GM12891 (cell line): Measurements from ENCODE around the gene S100A10.

Source experiments
- DNase-seq: peaks from one replicate; pipeline ENCODE4 v3.0.0; 2011; ENCODE audit warnings: low spot score; ENCODE audit not compliant: insufficient read length
- FAIRE-seq: peaks from 2 replicates; lab custom pipeline; 2011; peaks lifted over from hg19 to GRCh38; lab: Jason Lieb, UNC
- PAX5 ChIP-seq: IDR thresholded peaks from 2 replicates; pipeline ENCODE4 v1.6.1; 2011; ENCODE audit warnings: low read length, moderate library complexity, mild to moderate bottlenecking; ENCODE audit not compliant: insufficient read depth, severe bottlenecking
- POLR2A ChIP-seq: IDR thresholded peaks from 2 replicates; pipeline ENCODE4 v1.6.1; 2011; ENCODE audit warnings: low read depth, low read length, control low read depth
- POLR2AphosphoS5 ChIP-seq: IDR thresholded peaks from 2 replicates; pipeline ENCODE4 v1.6.1; 2011; ENCODE audit warnings: low read depth, low read length, control low read depth
- POU2F2 ChIP-seq: IDR thresholded peaks from 2 replicates; pipeline ENCODE4 v1.6.1; 2011; ENCODE audit warnings: low read depth, mild to moderate bottlenecking, control low read depth, low read length, moderate library complexity
- SPI1 ChIP-seq: IDR thresholded peaks from 2 replicates; pipeline ENCODE4 v1.6.1; 2011; ENCODE audit warnings: low read depth, low read length, control low read depth
- TAF1 ChIP-seq: IDR thresholded peaks from 2 replicates; pipeline ENCODE4 v1.6.1; 2011; ENCODE audit warnings: low read depth, low read length, control low read depth

Gene S100A10

GRCh38 chr1:151990058-151990855, 3.4 kb downstream of the S100A10 start:
- TF ChIP-seq POLR2AphosphoS5, result no peak
- no peak for TF ChIP-seq POU2F2
- no peak for TF ChIP-seq TAF1
- TF ChIP-seq POLR2A, result no peak
- TF ChIP-seq PAX5, result no peak
- no peak for TF ChIP-seq SPI1
- no peak for FAIRE-seq
- DNase-seq, result no peak

GRCh38 chr1:151989211-151989862, 4.3 kb downstream of the S100A10 start:
- DNase-seq, result no peak
- no peak for FAIRE-seq
- TF ChIP-seq POLR2A, result no peak
- TF ChIP-seq POLR2AphosphoS5, result no peak
- no peak for TF ChIP-seq TAF1
- no peak for TF ChIP-seq POU2F2
- no peak for TF ChIP-seq PAX5
- no peak for TF ChIP-seq SPI1

- TF ChIP-seq TAF1 (no peak), SPI1 (no peak), POLR2AphosphoS5 (no peak)
- no peak for FAIRE-seq
- no peak for DNase-seq
Measured at GRCh38 chr1:151988405-151988923, 5.2 kb downstream of the S100A10 start.

- TF ChIP-seq POU2F2 (no peak), SPI1 (no peak), PAX5 (no peak), POLR2A (no peak), POLR2AphosphoS5 (no peak), TAF1 (no peak)
- no peak for DNase-seq
- FAIRE-seq, result no peak
Measured at GRCh38 chr1:151986501-151987190, 7.0 kb downstream of the S100A10 start.

- DNase-seq, result no peak
- FAIRE-seq, result no peak
- TF ChIP-seq POLR2A (no peak), PAX5 (no peak), POU2F2 (no peak), TAF1 (no peak), POLR2AphosphoS5 (no peak), SPI1 (no peak)
Measured at GRCh38 chr1:151985768-151986167, 7.9 kb downstream of the S100A10 start.

GRCh38 chr1:151985270-151985669, 8.4 kb downstream of the S100A10 start:
- TF ChIP-seq POLR2A (no peak), TAF1 (no peak), POLR2AphosphoS5 (no peak), PAX5 (no peak), POU2F2 (no peak), SPI1 (no peak)
- DNase-seq, result no peak
- no peak for FAIRE-seq

GRCh38 chr1:151984313-151984956, 9.2 kb downstream of the S100A10 start:
- TF ChIP-seq POLR2A (no peak), TAF1 (no peak), POU2F2 (0 out of 2 replicates have a peak, but pooled peaks have one; percentile 69), SPI1 (no peak), POLR2AphosphoS5 (no peak), PAX5 (peak; percentile 70)
- FAIRE-seq (peak; percentile 43), DNase-seq (peak; percentile 41)

GRCh38 chr1:151982300-151983005, 11.2 kb downstream of the S100A10 start:
- TF ChIP-seq PAX5 (no peak), POLR2AphosphoS5 (no peak), POLR2A (no peak), SPI1 (no peak), TAF1 (no peak), POU2F2 (no peak)
- DNase-seq, result no peak
- FAIRE-seq, result no peak

- DNase-seq (no peak), FAIRE-seq (no peak)
- TF ChIP-seq SPI1 (no peak), TAF1 (no peak), POLR2AphosphoS5 (no peak), POU2F2 (no peak), PAX5 (no peak), POLR2A (no peak)
Measured at GRCh38 chr1:151981178-151981525, 12.5 kb downstream of the S100A10 start.
